ENCODE measurements around the gene TPO. TPM values are rescaled to one million over a fixed set of nuclear protein-coding genes. Genes with fewer than 3 reads are reported as not detected.

TPO gene
- total RNA-seq, 1 experiment from 2014 or later = not detected

GRCh38 chr2:1371082-1371481 is 42.2 kb upstream of the TPO start:
- Histone ChIP-seq H4K8ac (replicated peaks; ENCODE audit: insufficient read length, low read depth, low read length) (no peak overlapping the region), H3K56ac (ENCODE audit: insufficient read length, low read depth, low read length) (no peak overlapping the region), H3K4ac (ENCODE audit: low read depth, low read length) (no peak overlapping the region), H3K4me1 (ENCODE audit: insufficient read depth, low read length) (no peaks in the 10 kb centered on the region), H3K79me2 (ENCODE audit: insufficient read depth, low read length) (no peaks in the 10 kb centered on the region), H3K18ac (ENCODE audit: insufficient read length, low read depth, low read length) (no peak overlapping the region), H3K14ac (ENCODE audit: insufficient read depth, low read length) (no peak overlapping the region), H4K91ac (ENCODE audit: insufficient read length, low read depth, low read length) (no peak overlapping the region), H2AFZ (ENCODE audit: low read length) (no peak overlapping the region), H2AK5ac (ENCODE audit: insufficient read length, low read length) (no peak overlapping the region), H3K27ac (ENCODE audit: insufficient read length, low read depth, low read length) (no peak overlapping the region), H3K23ac (ENCODE audit: insufficient read length, low read depth, low read length) (no peak overlapping the region), H2BK12ac (ENCODE audit: insufficient read length, low read depth, low read length) (no peak overlapping the region), H3K23me2 (ENCODE audit: insufficient read length, low read depth, low read length, poor library complexity, severe bottlenecking) (no peaks in the 10 kb centered on the region), H2BK20ac (ENCODE audit: low read depth, low read length, poor library complexity, severe bottlenecking) (no peak overlapping the region), H2BK15ac (ENCODE audit: low read depth, low read length) (no peak overlapping the region), H3K9ac (ENCODE audit: extremely low read depth, insufficient read length, low read length) (no peak overlapping the region), H4K20me1 (ENCODE audit: control insufficient read depth, insufficient read depth, insufficient read length) (no peaks in the 10 kb centered on the region), H3K4me2 (ENCODE audit: insufficient read depth, insufficient read length, low read length) (no peak overlapping the region), H2BK120ac (ENCODE audit: low read depth, low read length, poor library complexity, severe bottlenecking) (no peak overlapping the region), H3K9me3 (ENCODE audit: control insufficient read depth, low read depth, low read length) (no peaks in the 10 kb centered on the region), H3K27me3 (ENCODE audit: insufficient read depth, low read length) (no peaks in the 10 kb centered on the region), H2BK5ac (ENCODE audit: insufficient read length, low read length) (no peak overlapping the region), H3T11ph (ENCODE audit: low read length) (no peak overlapping the region), H4K5ac (ENCODE audit: insufficient read length, low read depth, low read length) (no peak overlapping the region), H3K79me1 (ENCODE audit: insufficient read depth, low read depth, low read length, poor library complexity, severe bottlenecking) (no peaks in the 10 kb centered on the region)
- H3K27me3 Mint-ChIP-seq (ENCODE audit: low read depth) = peaks cover 3% of the 10 kb centered on the region
- H3K36me3 Mint-ChIP-seq (ENCODE audit: insufficient read depth in 1 of 3, low read depth in 3 of 3) = no peaks in the 10 kb centered on the region
- no peaks in the 10 kb centered on the region; a peak in 1 of 5 replicates for H3K9me3 Mint-ChIP-seq
- no peak overlapping the region for H3K27ac Mint-ChIP-seq
- TF ChIP-seq CTCF (conservative IDR thresholded peaks at IDR 0.05) = no peak
- DNase-seq = no peak
- H3K4me1 Mint-ChIP-seq = peaks cover 0 to 2% of the 10 kb centered on the region in 2 experiments; a peak in 2 of 4 replicates
- H3K4me3 Mint-ChIP-seq = no peak overlapping the region
- no CpG with 5 or more reads among the region's 11 CpGs for WGBS (ENCODE audit: extremely low coverage, insufficient read length, low lambda C conversion rate)

All from H9 (cell line).